Measurements from ENCODE around the gene KCNA4. TPM values are rescaled to one million over a fixed set of nuclear protein-coding genes. Genes with fewer than 3 reads are reported as not detected.
"Not testable (repeated sequence)": the region's sequence is repeated elsewhere in the genome, so short reads cannot be mapped to it uniquely, and the experiment has no call there.

KCNA4 gene
- under 1 TPM; 0.12 to 0.26 (median 0.16) TPM for polyA plus RNA-seq (ENCODE audit: insufficient read length in 3 of 3)
- long read RNA-seq, donor 1, result 0 reads
- long read RNA-seq, donor 2, result 0 reads
- long read RNA-seq, donor 3, result 0 reads
- long read RNA-seq, donor 4, result 0 reads
- long read RNA-seq, donor 5, result 0 reads
- long read RNA-seq, donor 6, full-length matches to known transcripts, result 1 of 1 reads
- long read RNA-seq, donor 6, partial matches to known transcripts, result 0 of 1 reads
- long read RNA-seq, donor 6, other reads (novel, unspliced or antisense), result 0 of 1 reads
- long read RNA-seq, donor 7, result 0 reads
- long read RNA-seq, donor 8, result 0 reads
- long read RNA-seq, donor 9, result 0 reads
- long read RNA-seq, donor 10, result 0 reads
- long read RNA-seq, donor 11, result 0 reads
- long read RNA-seq, donor 12, result 0 reads
- long read RNA-seq, donor 13, result 0 reads
- long read RNA-seq, donor 14, result 0 reads
- long read RNA-seq, donor 15, result 0 reads
- long read RNA-seq, donor 16, result 0 reads

DNA sequence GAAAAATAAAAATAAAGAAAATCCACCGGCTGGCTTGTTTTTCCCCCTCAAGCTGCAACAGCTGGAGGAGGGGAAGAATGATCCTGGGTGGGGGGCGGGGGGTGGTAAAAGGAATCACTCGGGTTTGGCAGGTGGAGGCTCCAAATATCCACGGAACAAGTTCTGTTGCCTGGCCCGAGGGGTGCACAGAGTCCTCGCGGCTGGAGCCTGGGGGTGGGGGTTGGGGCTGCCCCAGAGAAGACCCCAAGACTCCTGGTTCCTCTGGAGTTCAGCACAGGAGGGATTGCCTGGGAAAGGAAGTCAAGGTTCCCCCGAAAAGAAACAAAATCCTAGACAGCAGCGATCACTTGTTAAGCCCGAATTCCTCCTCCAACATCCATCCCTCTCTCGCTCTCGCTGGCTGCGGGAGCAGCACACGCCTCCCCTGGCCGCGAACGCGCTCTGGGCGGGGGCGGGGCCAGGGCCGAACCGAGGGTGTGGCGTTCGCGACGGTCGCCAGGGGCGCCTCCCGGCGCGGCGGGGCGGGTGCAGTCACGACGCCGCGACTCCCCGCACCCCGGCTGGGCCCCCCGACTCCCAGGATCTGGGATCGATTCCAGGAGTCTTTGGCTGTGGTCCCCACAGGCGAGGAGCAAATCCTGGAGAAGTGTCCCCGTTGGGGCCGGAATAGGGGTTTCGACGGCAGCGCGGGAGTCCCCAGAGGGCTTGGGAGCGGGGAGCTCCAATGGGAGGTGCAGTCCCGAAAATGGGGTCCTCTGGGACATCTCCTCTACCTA, at the start of gene KCNA4:
Gene KCNA4 (minus strand): TSS at position 443 of the 776 bp plus-strand sequence. CDS start 4,352 bp downstream, outside the sequence.
- DNase-seq (ENCODE audit: extremely low read depth in 1 of 11, low read depth in 9 of 11, low spot score in 4 of 11), result peak in 7 of 11 donors; percentile 13 to 47 (median 36)

DNA sequence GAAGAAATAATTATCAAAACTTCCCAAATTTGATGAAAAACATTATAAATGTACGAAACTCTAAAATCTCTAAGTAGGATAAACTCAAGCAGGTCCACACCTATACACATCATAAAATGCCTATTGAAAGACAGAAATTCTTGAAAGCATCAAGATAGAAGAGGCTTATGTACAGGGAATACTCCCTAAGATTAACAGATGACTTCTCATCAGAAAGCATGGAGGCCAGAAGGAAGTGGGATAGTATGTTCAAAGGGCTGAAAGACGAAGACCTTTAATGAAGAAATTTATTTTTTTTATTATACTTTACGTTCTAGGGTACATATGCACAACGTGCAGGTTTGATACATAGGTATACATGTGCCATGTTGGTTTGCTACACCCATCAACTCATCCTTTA, 45.3 kb upstream of the KCNA4 start:
- no peak for DNase-seq (ENCODE audit: extremely low read depth in 1 of 11, low read depth in 9 of 11, low spot score in 4 of 11)

DNA sequence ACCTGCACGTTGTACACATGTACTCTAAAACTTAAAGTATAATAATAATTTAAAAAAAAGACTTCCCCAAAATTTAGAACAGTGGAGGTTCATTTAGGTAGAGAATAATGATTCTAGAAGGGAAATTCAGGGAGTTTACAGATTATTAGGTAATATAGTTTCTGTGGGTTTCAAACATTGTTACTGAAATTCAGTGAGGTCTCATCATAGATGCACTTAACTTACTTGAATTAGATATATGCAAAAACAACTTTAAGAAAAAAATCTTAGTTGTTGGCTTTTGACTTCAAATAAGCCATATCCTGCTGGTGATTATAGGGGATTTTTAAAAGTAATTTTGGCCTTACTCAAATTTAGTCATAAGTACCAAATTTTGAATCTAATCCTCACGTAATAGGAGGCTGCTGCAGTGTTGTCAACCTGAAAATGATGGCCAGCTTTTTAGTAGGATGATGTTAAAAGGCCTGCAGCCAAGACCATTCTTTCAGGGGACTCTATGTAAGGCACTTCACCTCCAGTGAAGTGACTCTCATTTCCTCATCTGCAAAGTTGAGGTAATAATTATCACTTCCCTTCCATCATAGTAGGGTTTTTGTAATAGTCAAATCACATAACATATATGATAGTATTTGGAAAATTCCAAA, 42.5 kb upstream of the KCNA4 start:
- no peak for DNase-seq (ENCODE audit: extremely low read depth in 1 of 11, low read depth in 9 of 11, low spot score in 4 of 11)

DNA sequence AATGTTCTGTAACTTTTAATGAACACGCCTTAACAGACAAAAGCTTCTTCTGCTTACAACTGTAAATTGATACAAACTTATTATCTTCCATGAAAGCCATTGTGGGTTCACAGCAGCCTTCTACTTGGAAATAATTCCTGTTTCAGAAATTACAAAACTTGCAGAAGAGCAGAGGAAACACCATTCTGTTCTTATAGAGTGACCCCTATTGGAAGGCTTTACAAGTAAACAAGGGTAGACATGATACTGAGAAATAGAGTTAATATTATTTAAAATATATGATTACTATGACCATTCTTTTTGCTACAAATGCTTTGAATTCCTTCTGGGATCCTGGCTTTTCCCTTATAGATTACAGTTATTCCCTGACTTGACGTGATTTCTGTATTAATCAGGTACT, 32.4 kb upstream of the KCNA4 start:
- no peak for DNase-seq (ENCODE audit: extremely low read depth in 1 of 11, low read depth in 9 of 11, low spot score in 4 of 11)

- DNase-seq (ENCODE audit: extremely low read depth in 1 of 11, low read depth in 9 of 11, low spot score in 4 of 11), result no peak
Observed at GRCh38 chr11:30046578-30046945, 29.7 kb upstream of the KCNA4 start.

GRCh38 chr11:30045921-30046577, 29.2 kb upstream of the KCNA4 start:
- no peak for DNase-seq (ENCODE audit: extremely low read depth in 1 of 11, low read depth in 9 of 11, low spot score in 4 of 11)

DNA sequence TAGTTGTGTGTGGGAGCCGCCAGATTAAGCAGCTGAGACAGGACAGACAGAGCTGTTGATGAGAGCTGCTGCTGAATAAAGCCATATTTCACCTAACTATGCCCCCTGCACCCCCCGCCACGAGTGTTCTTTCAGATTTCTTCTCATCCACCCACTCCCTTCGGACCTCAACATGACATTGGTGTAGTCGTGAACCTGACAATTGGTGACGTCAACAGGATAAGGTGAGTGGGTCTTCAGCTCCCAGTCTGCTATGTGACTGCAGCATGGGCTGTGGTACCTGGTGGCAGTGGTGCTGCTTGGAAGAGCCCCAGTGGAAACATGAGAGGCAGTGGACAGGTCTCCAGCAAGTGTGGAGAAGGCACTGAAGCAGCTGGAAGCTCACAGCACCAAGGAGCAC, 28.3 kb upstream of the KCNA4 start:
- no peak for DNase-seq (ENCODE audit: extremely low read depth in 1 of 11, low read depth in 9 of 11, low spot score in 4 of 11)

GRCh38 chr11:30041171-30041570, 24.3 kb upstream of the KCNA4 start:
- no peak for DNase-seq (ENCODE audit: extremely low read depth in 1 of 11, low read depth in 9 of 11, low spot score in 4 of 11)

GRCh38 chr11:30034746-30035145, 17.9 kb upstream of the KCNA4 start:
- not testable (repeated sequence) for DNase-seq (ENCODE audit: extremely low read depth in 1 of 11, low read depth in 9 of 11, low spot score in 4 of 11)

DNA sequence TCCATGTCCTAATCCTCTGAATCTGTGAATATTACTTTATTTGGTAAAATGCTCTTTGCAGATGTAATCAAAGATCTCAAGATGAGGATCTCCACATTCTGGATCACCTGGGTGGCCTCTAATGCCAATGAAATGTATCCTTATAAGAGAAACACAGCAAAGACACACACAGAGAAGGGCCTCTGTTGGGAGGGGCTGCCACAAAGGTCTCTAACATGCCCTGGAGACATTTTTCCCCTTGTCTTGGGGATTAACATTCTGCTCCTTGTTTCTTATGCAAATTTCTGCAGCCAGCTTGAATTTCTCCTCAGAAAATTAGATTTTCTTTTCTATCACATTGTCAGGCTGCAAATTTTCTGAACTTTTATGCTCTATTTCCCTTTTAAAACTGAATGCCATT, 17.3 kb upstream of the KCNA4 start:
- not testable (repeated sequence) for DNase-seq (ENCODE audit: extremely low read depth in 1 of 11, low read depth in 9 of 11, low spot score in 4 of 11)

DNA sequence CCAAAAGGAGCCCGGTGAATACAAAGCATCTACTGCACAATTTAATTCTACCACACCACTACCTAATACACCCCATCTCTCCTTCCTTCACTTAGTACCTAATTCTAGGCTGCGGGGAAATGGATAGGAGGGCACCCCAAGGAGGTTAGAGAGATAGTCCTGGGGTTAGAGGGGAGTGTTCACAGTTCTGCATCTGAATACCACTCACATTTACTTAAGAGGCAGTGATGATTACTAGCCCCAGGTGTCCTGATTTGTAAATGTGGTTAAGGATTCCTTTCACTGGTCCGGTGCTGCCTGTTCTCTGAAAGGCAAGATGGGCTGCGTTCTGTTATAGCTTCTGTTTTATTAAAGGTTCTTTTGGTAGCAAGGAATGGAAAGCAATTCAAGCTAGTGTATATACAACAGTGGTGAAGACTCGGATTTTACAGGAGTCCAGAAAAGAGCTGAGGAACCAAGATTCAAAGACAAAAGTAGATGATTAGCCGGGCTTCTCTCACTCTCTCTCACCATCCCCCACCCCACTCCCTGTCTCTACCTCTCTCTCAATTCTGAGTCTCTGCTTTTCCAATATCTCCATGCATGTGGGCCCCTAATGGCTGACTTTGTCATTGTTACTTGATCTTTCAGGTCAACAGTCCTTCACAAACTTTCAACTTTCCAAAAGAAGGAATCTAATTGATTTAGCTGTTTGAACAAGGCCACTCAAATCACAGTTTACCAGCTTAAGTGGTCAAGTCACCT, 8.7 kb upstream of the KCNA4 start:
- no peak for DNase-seq (ENCODE audit: extremely low read depth in 1 of 11, low read depth in 9 of 11, low spot score in 4 of 11)

DNA sequence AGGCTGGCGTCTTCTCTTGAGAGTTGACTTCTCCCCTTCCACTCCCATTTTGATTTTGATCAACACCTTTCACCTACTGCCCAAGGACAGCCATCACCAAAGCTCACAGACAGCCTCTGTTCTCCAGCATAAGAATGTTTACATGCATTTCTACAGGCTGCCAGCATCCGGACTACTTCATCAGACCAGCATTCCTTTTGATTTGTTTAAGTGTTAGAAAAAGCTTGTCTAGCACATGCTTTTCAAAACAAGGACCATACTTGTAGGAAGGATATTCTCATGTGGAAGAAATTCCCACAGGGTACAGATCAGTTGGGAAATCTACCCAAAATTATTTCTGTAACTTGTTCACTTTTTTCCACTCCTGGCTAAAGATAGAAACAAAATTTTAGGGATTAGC, 6.2 kb upstream of the KCNA4 start:
- DNase-seq (ENCODE audit: extremely low read depth in 1 of 11, low read depth in 9 of 11, low spot score in 4 of 11), result no peak

DNA sequence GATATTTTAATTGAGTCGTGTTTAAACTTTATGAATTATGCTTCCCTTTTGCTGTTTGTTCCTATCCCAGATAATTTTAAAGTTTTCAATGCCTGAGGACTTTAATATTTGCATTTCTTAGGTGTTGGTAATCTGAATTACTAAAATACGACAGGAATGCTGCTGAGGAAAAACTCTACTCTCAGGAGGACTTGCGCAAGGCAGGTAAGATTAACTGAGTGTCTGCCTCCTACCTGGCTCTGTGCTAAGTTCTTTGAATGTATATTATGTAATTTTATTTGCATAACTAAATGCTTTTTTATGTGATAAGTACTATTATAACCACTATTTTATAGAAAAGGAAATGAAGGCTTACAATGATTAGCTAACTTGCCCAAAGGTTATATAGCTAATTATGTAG, 2.7 kb upstream of the KCNA4 start:
- DNase-seq (ENCODE audit: extremely low read depth in 1 of 11, low read depth in 9 of 11, low spot score in 4 of 11), result no peak

- DNase-seq (ENCODE audit: extremely low read depth in 1 of 11, low read depth in 9 of 11, low spot score in 4 of 11), result no peak
Observed at GRCh38 chr11:30018495-30018894, 1.7 kb upstream of the KCNA4 start.

DNA sequence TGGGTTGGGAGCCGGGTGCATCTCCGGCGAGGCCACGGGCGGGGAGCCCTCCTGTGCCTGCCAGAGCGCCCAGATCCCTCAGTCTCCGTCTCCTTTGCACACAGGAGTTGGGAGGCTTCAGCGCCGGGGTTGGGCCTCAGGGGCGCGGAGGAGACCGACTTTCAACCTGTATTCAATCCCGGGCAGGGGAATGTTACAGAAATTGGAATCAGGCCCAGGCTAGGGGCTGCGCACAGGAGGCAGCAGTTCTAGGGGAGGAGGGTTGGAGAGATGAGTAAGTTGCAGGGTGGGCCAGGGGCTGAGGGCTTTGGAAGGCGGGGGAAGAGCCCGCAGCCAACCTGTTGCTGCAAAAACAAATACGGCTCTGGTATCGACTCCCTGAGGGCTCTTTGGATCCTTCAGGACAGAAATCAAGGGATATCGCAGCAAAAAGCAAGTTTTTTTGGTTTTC, 640 bp upstream of the KCNA4 start:
- DNase-seq (ENCODE audit: extremely low read depth in 1 of 11, low read depth in 9 of 11, low spot score in 4 of 11), result no peak

GRCh38 chr11:30015725-30016412, 961 bp downstream of the KCNA4 start:
- DNase-seq (ENCODE audit: extremely low read depth in 1 of 11, low read depth in 9 of 11, low spot score in 4 of 11), result no peak

DNA sequence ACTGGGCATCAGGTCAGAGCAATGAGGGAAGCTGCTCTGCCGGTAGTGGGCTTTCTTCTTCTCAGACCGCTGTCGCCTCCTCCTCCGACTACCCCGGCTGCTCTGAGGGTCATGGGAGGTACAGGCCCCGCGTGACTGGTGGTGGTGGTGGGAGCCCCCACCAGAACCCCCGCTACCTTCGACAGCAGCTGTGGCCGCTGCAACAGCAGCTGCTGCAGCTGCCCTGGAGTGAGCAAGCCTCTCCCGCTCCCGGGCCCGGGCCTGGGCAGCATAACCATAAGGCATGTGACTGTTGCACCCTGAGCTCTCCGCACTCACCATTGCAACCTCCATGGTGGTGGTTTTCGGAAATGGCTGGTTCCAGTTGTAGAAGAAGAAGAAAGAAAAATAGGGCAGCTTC, 4.5 kb downstream of the KCNA4 start:
- no peak for DNase-seq (ENCODE audit: extremely low read depth in 1 of 11, low read depth in 9 of 11, low spot score in 4 of 11)

DNA sequence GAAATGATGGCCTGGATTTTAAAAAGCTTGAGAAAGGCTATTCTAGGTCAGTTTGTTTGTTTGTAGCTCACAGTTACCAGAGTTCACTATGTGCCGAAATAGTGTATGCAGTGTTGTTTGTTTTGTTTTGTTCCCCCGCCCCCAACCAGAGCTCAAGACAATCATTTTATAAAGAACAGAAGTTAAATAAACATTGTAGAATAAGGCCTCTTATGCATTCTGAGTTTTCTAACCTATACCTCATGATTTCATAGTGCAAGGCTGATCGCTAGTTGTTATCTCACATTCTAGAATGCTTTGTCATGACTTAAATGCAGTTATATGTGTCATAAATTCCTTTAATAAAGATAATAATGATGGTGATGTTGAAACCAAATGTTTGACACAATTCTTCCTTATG, 7.8 kb downstream of the KCNA4 start:
- DNase-seq (ENCODE audit: extremely low read depth in 1 of 11, low read depth in 9 of 11, low spot score in 4 of 11), result no peak
